ENCODE measurements around the gene INSR.

INSR gene

DNA sequence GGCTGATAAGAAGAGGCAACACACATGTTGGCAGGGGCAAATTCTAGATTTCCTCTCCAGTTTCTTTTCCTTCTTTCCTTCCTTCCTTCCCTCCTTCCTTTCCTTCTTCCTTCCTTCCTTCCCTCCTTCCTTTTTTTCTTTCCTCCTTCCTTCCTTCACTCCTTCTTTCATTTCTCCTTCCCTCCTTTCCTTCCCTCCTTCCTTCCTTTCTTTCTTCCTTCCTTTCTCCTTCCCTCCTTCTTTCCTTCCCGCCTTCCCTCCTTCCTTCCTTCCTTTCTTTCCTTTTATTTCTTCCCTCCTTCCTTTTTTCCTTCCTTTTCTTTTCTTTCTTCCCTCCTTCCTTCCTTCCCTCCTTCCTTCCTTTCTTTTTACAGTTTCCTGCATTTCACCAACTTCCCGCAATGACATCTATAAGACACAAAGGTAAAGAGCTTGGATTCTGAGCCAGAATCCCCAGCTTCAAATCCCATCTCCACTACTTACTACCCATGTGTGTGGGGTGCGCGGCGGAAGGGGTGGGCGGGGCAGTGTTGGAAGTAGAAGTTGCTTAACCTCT, 35.3 kb downstream of the INSR start:
- H3K4me3 ChIP-seq (ENCODE audit: low read length) = no peak overlapping the region
- no peak for DNase-seq (ENCODE audit: low read depth)
- TF ChIP-seq CTCF (conservative IDR thresholded peaks at IDR 0.05; ENCODE audit: low read depth, low read length) = no peak

DNA sequence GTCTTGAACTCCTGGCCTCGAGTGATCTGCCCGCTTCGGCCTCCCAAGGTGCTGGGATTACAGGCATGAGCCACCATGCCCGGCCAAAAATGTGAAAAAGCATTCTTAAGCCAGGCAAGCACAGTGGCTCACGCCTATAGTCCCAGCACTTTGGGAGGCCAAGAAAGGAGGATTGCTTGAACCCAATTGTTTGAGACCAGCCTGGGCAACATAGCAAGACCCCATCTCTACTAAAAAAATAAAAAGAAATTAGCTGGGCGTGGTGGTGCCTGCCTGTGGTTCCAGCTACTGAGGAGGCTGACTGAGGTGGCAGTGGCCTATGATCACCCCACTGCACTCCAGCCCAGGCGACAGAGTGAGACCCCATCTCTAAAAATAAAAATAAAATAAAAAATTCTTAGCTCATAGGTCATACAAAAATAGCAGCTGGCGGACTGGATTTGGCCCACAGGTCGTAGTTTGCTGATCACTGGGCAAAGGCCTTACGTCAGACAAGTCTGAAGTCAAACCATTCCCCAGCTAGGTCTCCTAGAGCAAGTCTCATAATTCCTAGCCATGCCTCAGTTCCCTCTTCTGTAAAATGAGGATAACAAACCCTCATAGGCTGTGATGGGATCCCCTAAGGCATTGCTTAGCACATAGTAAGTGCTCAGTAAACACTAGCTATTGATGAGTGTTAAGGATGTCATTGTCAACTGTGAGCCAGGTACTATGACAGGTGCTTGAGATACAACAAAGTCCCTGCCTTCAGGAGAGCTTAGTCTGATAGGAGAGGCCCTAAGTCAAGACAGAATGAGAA, 36.0 kb downstream of the INSR start:
- no peak for TF ChIP-seq CTCF (conservative IDR thresholded peaks at IDR 0.05; ENCODE audit: low read depth, low read length)
- no peak overlapping the region for H3K4me3 ChIP-seq (ENCODE audit: low read length)
- no peak for DNase-seq (ENCODE audit: low read depth)

- peak; percentile 81 for DNase-seq (ENCODE audit: low read depth)
- no peak for TF ChIP-seq CTCF (conservative IDR thresholded peaks at IDR 0.05; ENCODE audit: low read depth, low read length)
- H3K4me3 ChIP-seq (ENCODE audit: low read length) = no peak overlapping the region
Observed at GRCh38 chr19:7257148-7258040, 36.8 kb downstream of the INSR start.

- no peak overlapping the region for H3K4me3 ChIP-seq (ENCODE audit: low read length)
- TF ChIP-seq CTCF (conservative IDR thresholded peaks at IDR 0.05; ENCODE audit: low read depth, low read length) = no peak
- no peak for DNase-seq (ENCODE audit: low read depth)
Observed at GRCh38 chr19:7255631-7256030, 38.6 kb downstream of the INSR start.

- no peak for DNase-seq (ENCODE audit: low read depth)
- H3K4me3 ChIP-seq (ENCODE audit: low read length) = no peak overlapping the region
- TF ChIP-seq CTCF (conservative IDR thresholded peaks at IDR 0.05; ENCODE audit: low read depth, low read length) = no peak
Observed at GRCh38 chr19:7255119-7255518, 39.1 kb downstream of the INSR start.

DNA sequence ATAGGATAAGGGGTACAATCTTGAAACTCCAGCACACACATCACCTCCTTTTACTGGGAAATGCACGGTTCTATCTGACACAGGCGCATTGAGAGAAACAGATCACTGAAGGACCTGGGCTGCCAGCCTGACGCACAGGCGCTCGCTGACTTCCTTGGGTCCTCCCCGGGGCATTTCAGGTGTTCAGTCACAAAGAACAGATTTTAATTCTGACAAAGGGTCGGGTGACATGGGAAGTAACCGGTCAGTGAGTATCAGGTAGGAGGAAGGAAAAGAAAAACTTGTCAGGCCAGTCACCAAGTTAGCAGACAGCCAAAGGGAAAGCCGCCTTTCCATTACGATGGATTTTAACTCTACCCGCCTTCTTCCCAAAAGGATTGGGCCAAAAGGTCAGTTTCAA, 39.6 kb downstream of the INSR start:
- DNase-seq (ENCODE audit: low read depth) = no peak
- TF ChIP-seq CTCF (conservative IDR thresholded peaks at IDR 0.05; ENCODE audit: low read depth, low read length) = no peak
- no peak overlapping the region for H3K4me3 ChIP-seq (ENCODE audit: low read length)

All from retinal pigment epithelial cell (primary cell).